IMR-90 (cell line): ENCODE data around the gene ADGRB3. TPM values are rescaled to one million over a fixed set of nuclear protein-coding genes. Genes with fewer than 3 reads are reported as not detected.

Source experiments
- ATAC-seq: fragments of 200-7000 bp; cut with Tn5 transposase; 2 replicates; pipeline ENCODE4 v1.9.1; 2020; ENCODE audit warnings: low read depth, mild to moderate bottlenecking, moderate library complexity
- BruUV-seq: library from RNA; stranded (reverse); fragments of 400-500 nt; replicated peaks from 2 replicates; lab custom pipeline; 2021; lab: Mats Ljungman, UMichigan
- CTCF ChIA-PET: fragments of 300-600 bp; formaldehyde crosslinking; extraction: SDS; loops from one replicate; lab custom pipeline; 2021; ENCODE audit warnings: antibody characterized with exemption; lab: Yijun Ruan, JAX
- POLR2A ChIA-PET: fragments of 300-600 bp; sonication (Branson Sonifier 250); formaldehyde crosslinking; loops from one replicate; lab custom pipeline; 2022; ENCODE audit warnings: antibody characterized with exemption; ENCODE audit not compliant: unreplicated experiment; lab: Charles Lee
- DNase-seq: peaks from one replicate; pipeline ENCODE4 v3.0.0; 2013
- H2AFZ ChIP-seq: replicated peaks from 2 replicates; pipeline ENCODE3; 2013; ENCODE audit warnings: low read length, mild to moderate bottlenecking; ENCODE audit not compliant: poor library complexity
- H2AK5ac ChIP-seq: 2 replicates; pipeline ENCODE4 v1.6.1; 2013; ENCODE audit warnings: low read depth, low read length, inconsistent platforms
- H2AK9ac ChIP-seq: replicated peaks from 2 replicates; pipeline ENCODE3; 2013; ENCODE audit warnings: mild to moderate bottlenecking, low read depth, low read length, moderate library complexity; ENCODE audit not compliant: poor library complexity
- H2BK120ac ChIP-seq: 2 replicates; pipeline ENCODE4 v1.6.1; 2013; ENCODE audit warnings: low read depth, low read length, inconsistent platforms
- H2BK15ac ChIP-seq: 3 replicates; pipeline ENCODE4 v1.6.1; 2013; ENCODE audit warnings: low read depth, low read length, inconsistent platforms
- H2BK20ac ChIP-seq: 2 replicates; pipeline ENCODE4 v1.6.1; 2013; ENCODE audit warnings: low read depth, mild to moderate bottlenecking, inconsistent platforms, low read length, moderate library complexity
- H2BK5ac ChIP-seq: 2 replicates; pipeline ENCODE4 v1.6.1; 2013; ENCODE audit warnings: mild to moderate bottlenecking, low read depth, low read length, inconsistent platforms; ENCODE audit not compliant: poor library complexity, severe bottlenecking
- H3K14ac ChIP-seq: replicated peaks from 2 replicates; pipeline ENCODE4 v1.6.1; 2013; ENCODE audit warnings: low read depth, low read length, inconsistent platforms
- H3K18ac ChIP-seq: 2 replicates; pipeline ENCODE4 v1.6.1; 2013; ENCODE audit warnings: low read depth, low read length, control low read depth
- H3K23ac ChIP-seq: 2 replicates; pipeline ENCODE4 v1.6.1; 2013; ENCODE audit warnings: low read depth, low read length, inconsistent platforms
- H3K27ac ChIP-seq: 2 replicates; pipeline ENCODE4 v1.5.1; 2013; ENCODE audit warnings: mild to moderate bottlenecking, control low read depth, low read length; ENCODE audit not compliant: insufficient read depth
- H3K27me3 ChIP-seq: 2 replicates; pipeline ENCODE4 v1.6.1; 2013; ENCODE audit warnings: low read length; ENCODE audit not compliant: control insufficient read depth, insufficient read depth
- H3K36me3 ChIP-seq: 2 replicates; pipeline ENCODE4 v1.6.1; 2013; ENCODE audit warnings: low read length, mixed read lengths; ENCODE audit not compliant: control insufficient read depth, insufficient read depth
- H3K4ac ChIP-seq: 2 replicates; pipeline ENCODE4 v1.6.1; 2013; ENCODE audit warnings: low read depth, low read length, inconsistent platforms
- H3K4me1 ChIP-seq: 2 replicates; pipeline ENCODE4 v1.6.1; 2013; ENCODE audit warnings: low read length, mixed read lengths; ENCODE audit not compliant: control insufficient read depth, insufficient read depth
- H3K4me2 ChIP-seq: 2 replicates; pipeline ENCODE4 v1.6.1; 2013; ENCODE audit warnings: low read depth, mild to moderate bottlenecking, control low read depth, low read length, moderate library complexity
- H3K4me3 ChIP-seq: 2 replicates; pipeline ENCODE4 v1.5.1; 2013; ENCODE audit warnings: low read depth, mild to moderate bottlenecking, control low read depth, low read length, moderate library complexity; ENCODE audit not compliant: insufficient read depth
- H3K56ac ChIP-seq: 2 replicates; pipeline ENCODE4 v1.6.1; 2013; ENCODE audit warnings: low read length, inconsistent platforms; ENCODE audit not compliant: insufficient read depth; ENCODE audit errors: extremely low read depth
- H3K79me1 ChIP-seq, 2 experiments: 2 replicates each; pipeline ENCODE4 v1.6.1; 2013; ENCODE audit warnings: low read length in 2 of 2, inconsistent platforms in 1 of 2, low read depth in 1 of 2
- H3K9ac ChIP-seq: 2 replicates; pipeline ENCODE4 v1.6.1; 2013; ENCODE audit warnings: low read depth, low read length, control low read depth
- H3K9me1 ChIP-seq: 2 replicates; pipeline ENCODE4 v1.6.1; 2013; ENCODE audit warnings: low read length, inconsistent platforms; ENCODE audit not compliant: insufficient read depth
- H3K9me3 ChIP-seq: 2 replicates; pipeline ENCODE4 v1.6.1; 2013; ENCODE audit warnings: low read length; ENCODE audit not compliant: control insufficient read depth, insufficient read depth
- H4K20me1 ChIP-seq: 2 replicates; pipeline ENCODE4 v1.6.1; 2013; ENCODE audit warnings: low read length, inconsistent platforms; ENCODE audit not compliant: insufficient read depth
- H4K5ac ChIP-seq: 2 replicates; pipeline ENCODE4 v1.6.1; 2013; ENCODE audit warnings: mild to moderate bottlenecking, low read depth, low read length, control low read depth
- H4K8ac ChIP-seq, 2 experiments: 2 replicates each; pipeline ENCODE4 v1.6.1; 2013; ENCODE audit warnings: low read depth in 2 of 2, low read length in 2 of 2, control low read depth in 1 of 2, inconsistent platforms in 1 of 2
- H4K91ac ChIP-seq: 2 replicates; pipeline ENCODE4 v1.6.1; 2013; ENCODE audit warnings: low read depth, low read length, inconsistent platforms; ENCODE audit not compliant: insufficient read depth
- BHLHE40 ChIP-seq: fragments of 150-350 bp; IDR thresholded peaks from 2 replicates; pipeline ENCODE4 v1.6.1; 2016; ENCODE audit warnings: mild to moderate bottlenecking, low read depth, low read length
- CEBPB ChIP-seq: IDR thresholded peaks from 2 replicates; pipeline ENCODE4 v1.6.1; 2012; ENCODE audit warnings: low read depth, low read length, improper control_type of control experiment
- CHD1 ChIP-seq: IDR thresholded peaks from 2 replicates; pipeline ENCODE4 v1.6.1; 2012; ENCODE audit warnings: low read depth, low read length, improper control_type of control experiment
- CTCF ChIP-seq: conservative IDR thresholded peaks from 2 replicates; pipeline ENCODE4 v1.5.1; 2012; ENCODE audit warnings: mild to moderate bottlenecking, low read depth, low read length, improper control_type of control experiment
- ELK1 ChIP-seq: fragments of 150-350 bp; IDR thresholded peaks from 2 replicates; pipeline ENCODE4 v1.6.1; 2016; ENCODE audit warnings: low read depth, mild to moderate bottlenecking, low read length, moderate library complexity, borderline replicate concordance
- FOS ChIP-seq: fragments of 150-350 bp; IDR thresholded peaks from 2 replicates; pipeline ENCODE4 v1.6.1; 2016; ENCODE audit warnings: low read depth, low read length
- MAFK ChIP-seq: IDR thresholded peaks from 2 replicates; pipeline ENCODE4 v1.6.1; 2012; ENCODE audit warnings: low read depth, low read length, improper control_type of control experiment
- MAZ ChIP-seq: IDR thresholded peaks from 2 replicates; pipeline ENCODE4 v1.6.1; 2012; ENCODE audit warnings: low read depth, mild to moderate bottlenecking, low read length, improper control_type of control experiment, moderate library complexity, borderline replicate concordance
- MXI1 ChIP-seq: IDR thresholded peaks from 2 replicates; pipeline ENCODE4 v1.6.1; 2012; ENCODE audit warnings: low read depth, mild to moderate bottlenecking, low read length, moderate library complexity, borderline replicate concordance
- NFE2L2 ChIP-seq: fragments of 150-350 bp; IDR thresholded peaks from 2 replicates; pipeline ENCODE4 v1.6.1; 2016; ENCODE audit warnings: low read depth, mild to moderate bottlenecking, low read length
- POLR2A ChIP-seq: IDR thresholded peaks from 2 replicates; pipeline ENCODE4 v1.6.1; 2012; ENCODE audit warnings: mild to moderate bottlenecking, low read depth, low read length
- RAD21 ChIP-seq: IDR thresholded peaks from 2 replicates; pipeline ENCODE4 v1.6.1; 2012; ENCODE audit warnings: low read length, improper control_type of control experiment
- RCOR1 ChIP-seq: IDR thresholded peaks from 2 replicates; pipeline ENCODE4 v1.6.1; 2012; ENCODE audit warnings: mild to moderate bottlenecking, low read length, improper control_type of control experiment; ENCODE audit not compliant: insufficient replicate concordance
- RFX5 ChIP-seq: IDR thresholded peaks from 2 replicates; pipeline ENCODE4 v1.8.0; 2012; ENCODE audit warnings: low read depth, mild to moderate bottlenecking, low read length, moderate library complexity
- SMC3 ChIP-seq: fragments of 150-350 bp; IDR thresholded peaks from 2 replicates; pipeline ENCODE4 v1.6.1; 2016; ENCODE audit warnings: low read depth, mild to moderate bottlenecking, antibody characterized with exemption, low read length, moderate library complexity
- USF2 ChIP-seq: fragments of 150-350 bp; IDR thresholded peaks from 2 replicates; pipeline ENCODE4 v1.6.1; 2017; ENCODE audit warnings: mild to moderate bottlenecking, antibody characterized with exemption, low read length, low read depth
- WGBS, 2 experiments: methylation state at CpG; one replicate each; pipeline versions ENCODE4 v1.1.5 to v1.1.7; 2013; ENCODE audit warnings: missing lambda C conversion rate in 2 of 2; ENCODE audit not compliant: insufficient read length in 1 of 2; ENCODE audit errors: extremely low coverage in 2 of 2; 5-methylcytosine and 5-hydroxymethylcytosine counted together
- dilution Hi-C: fragments of 300-500 bp; cut with HindIII; formaldehyde crosslinking; loops from one replicate; pipeline ENCODE4 v1.14.3; 2018; ENCODE audit warnings: low sequenced_read_pairs; ENCODE audit not compliant: unreplicated experiment
- in situ Hi-C: fragments of 300-500 bp; cut with MboI; formaldehyde crosslinking; loops from 3 replicates; pipeline ENCODE4 v1.14.3; 2019; ENCODE audit warnings: low sequenced_read_pairs, inconsistent platforms, mixed read lengths
- intact Hi-C: fragments of 100-400 bp; cut with micrococcal nuclease; formaldehyde crosslinking; loops from 2 replicates; pipeline ENCODE4 v1.10.0; 2022
- polyA plus RNA-seq, 3 experiments: library from polyadenylated mRNA; depleted of rRNA; stranded (reverse); fragments of >200 nt; gene quantifications; 2 replicates each; pipeline ENCODE4 v1.2.3, GENCODE V29; 2012; ENCODE audit warnings: low replicate concordance in 1 of 3
- total RNA-seq: library from RNA; depleted of rRNA; stranded (reverse); fragments of >200 nt; gene quantifications from 2 replicates; pipeline ENCODE4 v1.2.3, GENCODE V29; 2012

Gene ADGRB3
- total and polyA plus RNA-seq, 2 of the 4 experiments (the other 2 are of a cell fraction): not detected

- POLR2A ChIA-PET: no interaction called here
- Histone ChIP-seq H2AK5ac (no peak overlapping the region), H3K4me2 (no peak overlapping the region), H2BK5ac (no peak overlapping the region), H2BK120ac (no peak overlapping the region), H3K36me3 (no peaks in the 10 kb centered on the region), H3K18ac (no peak overlapping the region), H4K20me1 (no peaks in the 10 kb centered on the region), H2BK15ac (no peak overlapping the region), H3K79me1 (no peaks in the 10 kb centered on the region), H2BK20ac (no peak overlapping the region), H3K14ac (no peak overlapping the region), H4K91ac (no peak overlapping the region), H3K9me3 (no peaks in the 10 kb centered on the region), H3K4me3 (no peak overlapping the region), H4K8ac (no peak overlapping the region), H3K56ac (no peak overlapping the region), H3K4me1 (no peaks in the 10 kb centered on the region), H3K23ac (no peak overlapping the region), H2AFZ (no peak overlapping the region), H4K5ac (no peak overlapping the region), H3K9me1 (no peaks in the 10 kb centered on the region), H2AK9ac (no peak overlapping the region), H3K9ac (no peak overlapping the region), H3K4ac (no peak overlapping the region), H3K27me3 (no peaks in the 10 kb centered on the region), H3K27ac (no peak overlapping the region)
- no peak for ATAC-seq
- intact Hi-C loops: no loop called here
- dilution Hi-C loops: no loop called here
- no TSS peak for BruUV-seq
- WGBS, 2 experiments: no CpG with 5 or more reads among the region's 5 CpGs
- CTCF ChIA-PET: no interaction called here
- no peak for TF ChIP-seq RCOR1
- TF ChIP-seq CHD1: no peak
- no peak for TF ChIP-seq NFE2L2
- no peak for TF ChIP-seq CTCF
- no peak for TF ChIP-seq MXI1
- no peak for TF ChIP-seq ELK1
- TF ChIP-seq FOS: no peak
- no peak for TF ChIP-seq MAFK
- TF ChIP-seq SMC3: no peak
- no peak for TF ChIP-seq MAZ
- no peak for TF ChIP-seq BHLHE40
- TF ChIP-seq POLR2A: no peak
- TF ChIP-seq RAD21: no peak
- TF ChIP-seq USF2: no peak
- TF ChIP-seq RFX5: no peak
- no peak for TF ChIP-seq CEBPB
- in situ Hi-C loops: no loop called here
- DNase-seq: no peak
Observed at GRCh38 chr6:68993911-68994310, 358.8 kb downstream of the ADGRB3 start.
